CD4-positive, alpha-beta T cell treated with Interleukin-6 at 100 ng/mL for 8 hours (primary cell): Measurements from ENCODE around the gene SORCS2.

Source experiments
- DNase-seq: peaks from one replicate; pipeline ENCODE4 v3.0.0-alpha.2; 2020; ENCODE audit warnings: mixed read lengths, low spot score

Gene SORCS2

GRCh38 chr4:7186031-7186430, 6.3 kb upstream of the SORCS2 start:
- DNase-seq, result no peak

- no peak for DNase-seq
These were observed 5.7 kb upstream of the SORCS2 start for GRCh38 chr4:7186516-7187167.

DNA sequence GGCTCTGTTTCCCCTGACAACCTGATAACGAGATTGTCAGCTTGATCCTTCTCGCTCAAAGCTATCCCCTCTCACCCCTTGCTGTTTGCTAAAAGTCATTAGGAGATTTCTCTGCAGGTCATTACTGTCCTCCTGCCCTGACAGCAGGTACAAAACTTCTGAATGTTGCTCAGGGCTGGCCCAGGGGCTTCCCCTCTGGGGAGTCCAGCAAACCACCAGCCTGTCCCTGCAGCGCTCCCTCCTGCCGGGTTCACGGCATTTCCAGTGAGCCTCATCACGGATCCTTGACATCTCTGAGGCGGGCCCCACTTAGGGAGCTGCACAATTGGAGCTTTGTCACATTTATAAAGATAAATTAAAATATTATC, 5.2 kb upstream of the SORCS2 start:
- no peak for DNase-seq

- DNase-seq, result no peak
These were observed 4.6 kb upstream of the SORCS2 start for GRCh38 chr4:7187691-7188090.

GRCh38 chr4:7189066-7189465, 3.3 kb upstream of the SORCS2 start:
- DNase-seq, result no peak

GRCh38 chr4:7189475-7190277, 2.7 kb upstream of the SORCS2 start:
- no peak for DNase-seq

- no peak for DNase-seq
These were observed 2.1 kb upstream of the SORCS2 start for GRCh38 chr4:7190278-7190594.

DNA sequence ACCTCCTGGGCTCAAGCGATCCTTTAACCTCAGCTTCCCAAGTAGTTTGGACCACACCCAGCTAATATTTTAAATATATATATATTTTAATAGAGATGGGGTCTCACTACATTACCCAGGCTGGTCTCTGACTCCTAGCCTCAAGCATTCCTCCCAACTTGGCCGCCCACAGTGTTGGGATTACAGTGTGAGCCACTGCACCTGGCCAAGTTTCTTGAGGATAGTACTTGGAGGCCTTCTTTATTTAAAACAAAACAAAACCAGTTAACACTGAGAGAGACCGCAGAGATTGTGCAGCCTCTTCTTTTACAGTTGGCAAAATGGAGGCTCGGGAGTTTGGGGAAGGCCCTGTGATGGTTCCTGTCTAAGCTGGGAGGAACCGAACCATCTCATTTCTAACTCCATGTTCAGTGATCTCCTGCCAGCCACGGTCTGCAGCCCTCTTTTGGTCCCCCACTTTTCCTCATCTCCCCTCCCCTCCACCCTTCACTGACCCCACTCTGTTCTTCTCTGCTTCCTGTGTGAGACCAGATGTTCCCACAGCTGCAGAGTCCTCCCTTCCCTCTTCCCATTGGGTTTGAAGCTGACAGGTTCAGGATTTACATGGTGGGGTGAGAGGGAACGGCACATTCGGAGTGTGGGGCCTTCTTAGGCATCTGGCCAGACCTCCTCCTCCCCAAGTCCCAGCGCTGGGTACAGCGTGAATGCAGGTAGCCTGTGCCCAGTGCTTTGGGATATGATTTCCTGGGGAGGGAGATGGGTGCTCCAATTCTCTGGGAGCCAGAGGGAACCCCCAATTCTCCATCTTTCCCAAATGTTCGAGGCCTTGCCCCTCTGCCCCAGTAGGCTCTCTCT, 1.4 kb upstream of the SORCS2 start:
- no peak for DNase-seq

GRCh38 chr4:7191546-7192251, 639 bp upstream of the SORCS2 start:
- DNase-seq, result no peak

DNA sequence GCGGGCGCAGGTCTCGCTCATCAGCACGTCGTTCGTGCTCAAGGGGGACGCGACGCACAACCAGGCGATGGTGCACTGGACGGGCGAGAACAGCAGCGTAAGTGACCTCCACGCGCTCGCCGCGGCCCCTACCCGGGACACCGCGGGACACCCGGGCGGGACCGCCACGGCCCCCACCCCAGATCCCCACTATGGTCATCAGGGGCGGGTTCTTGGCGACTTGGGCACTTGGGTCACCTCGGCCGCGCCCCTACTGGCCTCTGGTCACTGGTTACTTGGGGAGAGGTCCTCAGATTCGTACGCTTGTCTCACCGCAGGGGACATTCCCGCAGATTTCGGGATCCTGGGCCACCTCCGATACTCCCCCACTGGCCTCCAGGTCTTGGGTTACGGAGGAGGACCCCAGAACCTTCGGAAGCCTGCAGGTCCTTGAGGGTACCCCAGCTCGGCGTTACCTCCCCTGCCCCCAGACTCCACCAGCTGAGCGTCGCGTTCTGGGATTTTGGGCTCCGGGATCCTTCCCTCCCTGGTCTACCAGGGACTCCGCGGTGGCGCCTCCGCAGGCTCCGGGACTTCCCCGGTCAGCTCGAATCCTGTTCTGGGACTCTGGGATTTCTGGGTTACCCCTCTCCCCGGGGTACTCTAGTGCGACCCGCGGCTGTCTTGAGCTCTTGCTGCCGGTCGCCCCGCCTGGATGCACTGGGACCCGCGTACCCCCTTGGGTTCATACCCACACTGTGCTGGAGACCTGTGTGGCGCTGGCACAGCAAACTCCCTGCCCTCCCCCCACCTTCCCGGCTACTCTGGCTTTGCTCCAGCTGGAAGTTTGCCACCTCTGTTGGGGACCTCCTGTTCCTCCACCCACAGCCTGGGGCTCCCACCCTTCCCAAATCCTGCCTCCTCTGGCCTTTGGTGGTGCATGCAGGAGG, 956 bp downstream of the SORCS2 start:
- DNase-seq, result no peak

- DNase-seq, result no peak
These were observed 2.2 kb downstream of the SORCS2 start for GRCh38 chr4:7194251-7195140.

- DNase-seq, result no peak
These were observed 2.8 kb downstream of the SORCS2 start for GRCh38 chr4:7195141-7195515.

DNA sequence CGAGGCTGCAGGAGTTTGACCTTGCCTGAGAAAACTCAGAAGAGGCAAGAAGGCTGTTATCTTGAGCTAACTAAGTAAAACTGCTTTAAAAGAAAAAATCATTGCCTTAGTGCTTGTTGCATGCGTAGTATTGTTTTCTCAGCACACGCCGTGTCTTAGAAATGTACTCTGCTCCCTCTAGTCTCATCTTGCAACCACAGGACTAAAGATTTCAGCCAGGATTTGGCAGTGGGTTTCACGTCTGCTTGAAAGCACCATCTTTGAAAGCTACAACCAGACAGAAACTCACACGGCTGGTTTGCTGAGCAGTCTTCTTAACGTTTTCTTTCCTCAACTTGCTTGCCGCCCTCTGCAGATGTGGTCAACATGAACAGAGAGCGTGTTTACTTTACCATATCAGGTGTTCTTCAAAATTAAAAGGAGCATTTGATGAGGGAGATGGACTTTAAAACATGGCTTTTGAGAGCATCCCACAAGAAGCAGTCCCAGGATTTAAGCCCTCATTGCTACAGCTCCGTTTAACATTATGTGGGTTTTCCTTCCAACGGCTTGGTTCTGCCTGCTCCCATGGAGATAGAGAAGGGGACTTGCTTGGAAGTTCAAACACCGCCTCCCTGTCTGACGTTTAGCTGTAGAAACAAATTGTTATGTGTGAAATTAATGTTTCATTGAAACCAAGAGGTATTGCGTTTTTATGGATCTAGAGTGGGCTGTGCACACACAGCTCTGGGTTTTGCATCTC, 3.4 kb downstream of the SORCS2 start:
- no peak for DNase-seq

GRCh38 chr4:7196288-7196651, 3.9 kb downstream of the SORCS2 start:
- DNase-seq, result no peak

GRCh38 chr4:7196736-7197135, 4.4 kb downstream of the SORCS2 start:
- no peak for DNase-seq

DNA sequence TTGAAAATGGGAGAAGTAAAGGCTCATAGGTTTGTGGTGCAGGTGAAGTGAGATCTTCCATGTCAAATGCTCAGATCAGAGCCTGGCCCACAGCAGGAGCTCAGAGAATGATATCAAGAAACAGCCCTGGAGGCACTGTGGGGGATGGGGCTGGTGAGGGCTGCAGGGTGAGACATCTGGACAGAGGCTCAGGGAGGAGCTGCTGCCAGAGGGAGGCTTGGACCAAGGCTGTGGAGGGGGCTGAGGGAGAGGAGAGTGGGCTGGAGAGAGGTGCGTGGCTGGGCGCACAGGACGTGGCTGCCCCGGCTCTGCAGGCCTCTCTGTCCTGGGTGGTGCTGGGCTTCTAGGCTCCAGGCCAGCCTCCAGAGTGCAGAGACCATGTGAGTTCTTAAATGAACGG, 5.6 kb downstream of the SORCS2 start:
- DNase-seq, result no peak

- no peak for DNase-seq
These were observed 6.2 kb downstream of the SORCS2 start for GRCh38 chr4:7198440-7199128.

GRCh38 chr4:7199129-7199725, 6.9 kb downstream of the SORCS2 start:
- no peak for DNase-seq
